GM23338 (cell line): ENCODE measurements around the gene GPRIN1.

ENCODE experiments used
- CREB1 ChIP-seq: fragments of 250-450 bp; sonication (Bioruptor Pico); IDR thresholded peaks from 2 replicates; pipeline ENCODE4 v1.5.0; 2020; ENCODE audit warnings: low read depth, mild to moderate bottlenecking, moderate library complexity
- CTCF ChIP-seq, 2 experiments: fragments of 200-600 bp in 1 of 2; sonication (generic) in 1 of 2; conservative IDR thresholded peaks; 2 replicates each; pipeline versions ENCODE4 v1.5.1 to v1.6.1; 2016 to 2017; ENCODE audit warnings: antibody characterized with exemption in 2 of 2, low read depth in 2 of 2, mild to moderate bottlenecking in 2 of 2, moderate library complexity in 1 of 2
- EZH2 ChIP-seq: fragments of 200-600 bp; sonication (generic); IDR thresholded peaks from one replicate; pipeline ENCODE4 v1.8.0; 2017; ENCODE audit warnings: antibody characterized with exemption, mild to moderate bottlenecking, low read depth; ENCODE audit not compliant: unreplicated experiment
- EZH2phosphoT487 ChIP-seq: fragments of 200-600 bp; sonication (generic); IDR thresholded peaks from one replicate; pipeline ENCODE4 v1.8.1; 2018; ENCODE audit warnings: antibody characterized with exemption; ENCODE audit not compliant: unreplicated experiment
- JUNB ChIP-seq: IDR thresholded peaks from one replicate; pipeline ENCODE4 v1.6.1; 2016; ENCODE audit warnings: antibody characterized with exemption; ENCODE audit not compliant: unreplicated experiment
- POLR2AphosphoS5 ChIP-seq: IDR thresholded peaks from 2 replicates; pipeline ENCODE4 v1.6.1; 2016; ENCODE audit warnings: antibody characterized with exemption, low read depth
- REST ChIP-seq: IDR thresholded peaks from one replicate; pipeline ENCODE4 v1.6.1; 2018; ENCODE audit warnings: antibody characterized with exemption; ENCODE audit not compliant: unreplicated experiment
- TF ChIP-seq, protein P1 (sequence below): fragments of 250-450 bp; sonication (Bioruptor Pico); IDR thresholded peaks from 2 replicates; pipeline ENCODE4 v1.5.0; 2020; ENCODE audit warnings: mild to moderate bottlenecking, moderate library complexity

DNA sequence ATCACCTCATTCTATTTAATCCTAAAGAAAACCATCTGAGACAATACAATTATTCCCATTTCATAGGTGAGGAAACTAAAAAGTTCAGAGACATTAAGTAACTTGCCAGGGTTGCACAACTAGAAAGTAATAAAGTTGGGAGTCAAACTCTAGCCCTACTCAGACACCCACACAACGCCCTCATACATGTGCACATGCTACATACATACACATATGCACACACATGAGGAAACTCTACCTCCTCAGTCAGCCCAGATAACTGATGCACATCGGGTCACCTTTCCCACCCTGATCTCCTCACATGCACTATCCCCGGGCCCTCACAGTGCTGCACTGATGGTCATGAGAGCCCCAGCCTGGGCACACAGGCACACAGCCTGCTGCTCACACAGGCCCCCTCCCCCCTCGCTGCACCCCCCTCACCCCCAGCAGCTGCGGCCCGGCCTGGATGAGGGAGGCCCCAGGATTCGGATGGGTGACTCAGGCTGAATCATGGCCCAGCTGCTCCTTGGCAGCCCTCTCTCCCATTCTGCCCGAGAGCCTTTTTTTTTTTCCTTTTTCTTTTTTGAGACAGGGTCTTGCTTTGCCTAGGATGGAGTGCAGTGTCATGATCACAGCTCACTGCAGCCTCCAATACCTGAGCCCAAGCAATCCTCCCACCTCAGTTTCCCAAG is 5.0 kb upstream of the GPRIN1 start:
- no peak for TF ChIP-seq CTCF (conservative IDR thresholded peaks at IDR 0.05; ENCODE audit: low read depth in 2 of 2)
- TF ChIP-seq EZH2phosphoT487 = no peak
- no peak for TF ChIP-seq CREB1 (CRISPR knock-in tag)
- no peak for TF ChIP-seq EZH2
- no peak for TF ChIP-seq POLR2AphosphoS5
- no peak for TF ChIP-seq REST
- no peak for TF ChIP-seq JUNB
- TF ChIP-seq, protein P1, sequence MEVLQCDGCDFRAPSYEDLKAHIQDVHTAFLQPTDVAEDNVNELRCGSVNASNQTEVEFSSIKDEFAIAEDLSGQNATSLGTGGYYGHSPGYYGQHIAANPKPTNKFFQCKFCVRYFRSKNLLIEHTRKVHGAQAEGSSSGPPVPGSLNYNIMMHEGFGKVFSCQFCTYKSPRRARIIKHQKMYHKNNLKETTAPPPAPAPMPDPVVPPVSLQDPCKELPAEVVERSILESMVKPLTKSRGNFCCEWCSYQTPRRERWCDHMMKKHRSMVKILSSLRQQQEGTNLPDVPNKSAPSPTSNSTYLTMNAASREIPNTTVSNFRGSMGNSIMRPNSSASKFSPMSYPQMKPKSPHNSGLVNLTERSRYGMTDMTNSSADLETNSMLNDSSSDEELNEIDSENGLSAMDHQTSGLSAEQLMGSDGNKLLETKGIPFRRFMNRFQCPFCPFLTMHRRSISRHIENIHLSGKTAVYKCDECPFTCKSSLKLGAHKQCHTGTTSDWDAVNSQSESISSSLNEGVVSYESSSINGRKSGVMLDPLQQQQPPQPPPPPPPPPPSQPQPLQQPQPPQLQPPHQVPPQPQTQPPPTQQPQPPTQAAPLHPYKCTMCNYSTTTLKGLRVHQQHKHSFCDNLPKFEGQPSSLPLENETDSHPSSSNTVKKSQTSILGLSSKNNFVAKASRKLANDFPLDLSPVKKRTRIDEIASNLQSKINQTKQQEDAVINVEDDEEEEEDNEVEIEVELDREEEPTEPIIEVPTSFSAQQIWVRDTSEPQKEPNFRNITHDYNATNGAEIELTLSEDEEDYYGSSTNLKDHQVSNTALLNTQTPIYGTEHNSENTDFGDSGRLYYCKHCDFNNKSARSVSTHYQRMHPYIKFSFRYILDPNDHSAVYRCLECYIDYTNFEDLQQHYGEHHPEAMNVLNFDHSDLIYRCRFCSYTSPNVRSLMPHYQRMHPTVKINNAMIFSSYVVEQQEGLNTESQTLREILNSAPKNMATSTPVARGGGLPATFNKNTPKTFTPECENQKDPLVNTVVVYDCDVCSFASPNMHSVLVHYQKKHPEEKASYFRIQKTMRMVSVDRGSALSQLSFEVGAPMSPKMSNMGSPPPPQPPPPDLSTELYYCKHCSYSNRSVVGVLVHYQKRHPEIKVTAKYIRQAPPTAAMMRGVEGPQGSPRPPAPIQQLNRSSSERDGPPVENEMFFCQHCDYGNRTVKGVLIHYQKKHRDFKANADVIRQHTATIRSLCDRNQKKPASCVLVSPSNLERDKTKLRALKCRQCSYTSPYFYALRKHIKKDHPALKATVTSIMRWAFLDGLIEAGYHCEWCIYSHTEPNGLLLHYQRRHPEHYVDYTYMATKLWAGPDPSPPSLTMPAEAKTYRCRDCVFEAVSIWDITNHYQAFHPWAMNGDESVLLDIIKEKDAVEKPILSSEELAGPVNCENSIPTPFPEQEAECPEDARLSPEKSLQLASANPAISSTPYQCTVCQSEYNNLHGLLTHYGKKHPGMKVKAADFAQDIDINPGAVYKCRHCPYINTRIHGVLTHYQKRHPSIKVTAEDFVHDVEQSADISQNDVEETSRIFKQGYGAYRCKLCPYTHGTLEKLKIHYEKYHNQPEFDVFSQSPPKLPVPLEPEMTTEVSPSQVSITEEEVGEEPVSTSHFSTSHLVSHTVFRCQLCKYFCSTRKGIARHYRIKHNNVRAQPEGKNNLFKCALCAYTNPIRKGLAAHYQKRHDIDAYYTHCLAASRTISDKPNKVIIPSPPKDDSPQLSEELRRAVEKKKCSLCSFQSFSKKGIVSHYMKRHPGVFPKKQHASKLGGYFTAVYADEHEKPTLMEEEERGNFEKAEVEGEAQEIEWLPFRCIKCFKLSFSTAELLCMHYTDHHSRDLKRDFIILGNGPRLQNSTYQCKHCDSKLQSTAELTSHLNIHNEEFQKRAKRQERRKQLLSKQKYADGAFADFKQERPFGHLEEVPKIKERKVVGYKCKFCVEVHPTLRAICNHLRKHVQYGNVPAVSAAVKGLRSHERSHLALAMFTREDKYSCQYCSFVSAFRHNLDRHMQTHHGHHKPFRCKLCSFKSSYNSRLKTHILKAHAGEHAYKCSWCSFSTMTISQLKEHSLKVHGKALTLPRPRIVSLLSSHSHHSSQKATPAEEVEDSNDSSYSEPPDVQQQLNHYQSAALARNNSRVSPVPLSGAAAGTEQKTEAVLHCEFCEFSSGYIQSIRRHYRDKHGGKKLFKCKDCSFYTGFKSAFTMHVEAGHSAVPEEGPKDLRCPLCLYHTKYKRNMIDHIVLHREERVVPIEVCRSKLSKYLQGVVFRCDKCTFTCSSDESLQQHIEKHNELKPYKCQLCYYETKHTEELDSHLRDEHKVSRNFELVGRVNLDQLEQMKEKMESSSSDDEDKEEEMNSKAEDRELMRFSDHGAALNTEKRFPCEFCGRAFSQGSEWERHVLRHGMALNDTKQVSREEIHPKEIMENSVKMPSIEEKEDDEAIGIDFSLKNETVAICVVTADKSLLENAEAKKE = no peak
